Liver (tissue), 9 donors: ENCODE data around the gene HBG2. TPM values are rescaled to one million over a fixed set of nuclear protein-coding genes. Genes with fewer than 3 reads are reported as not detected.

ENCODE experiments used
- DNase-seq: peaks from one replicate; pipeline ENCODE4 v3.0.0-alpha.2; 2017; ENCODE audit warnings: low spot score
- H3K27ac ChIP-seq, 2 donors: one replicate each; pipeline ENCODE4 v1.7.0; 2013; ENCODE audit warnings: inconsistent platforms in 2 of 2, low read length in 2 of 2, control low read depth in 1 of 2, low read depth in 1 of 2, mild to moderate bottlenecking in 1 of 2
- H3K27me3 ChIP-seq, 4 donors: one replicate each; pipeline versions ENCODE4 v1.6.1 to v1.7.0; 2013; ENCODE audit warnings: low read length in 3 of 4, inconsistent platforms in 1 of 4, mild to moderate bottlenecking in 1 of 4, moderate library complexity in 1 of 4; ENCODE audit not compliant: control insufficient read depth in 4 of 4, insufficient read depth in 4 of 4
- H3K36me3 ChIP-seq, 4 donors: one replicate each; pipeline versions ENCODE4 v1.6.1 to v1.7.0; 2013; ENCODE audit warnings: low read length in 3 of 4, mild to moderate bottlenecking in 3 of 4, low read depth in 1 of 4, moderate library complexity in 1 of 4; ENCODE audit not compliant: control insufficient read depth in 4 of 4, insufficient read depth in 3 of 4
- H3K4me1 ChIP-seq, 4 donors: one replicate each; pipeline versions ENCODE4 v1.6.1 to v1.7.0; 2013; ENCODE audit warnings: low read length in 3 of 4, mild to moderate bottlenecking in 3 of 4, moderate library complexity in 1 of 4; ENCODE audit not compliant: control insufficient read depth in 4 of 4, insufficient read depth in 4 of 4
- H3K4me3 ChIP-seq, 3 donors: one replicate each; pipeline versions ENCODE4 v1.6.1 to v1.7.0; 2013; ENCODE audit warnings: low read length in 3 of 3, control low read depth in 1 of 3, low read depth in 1 of 3, mild to moderate bottlenecking in 1 of 3
- H3K9ac ChIP-seq, 2 donors: one replicate each; pipeline ENCODE4 v1.7.0; 2013; ENCODE audit warnings: low read length in 2 of 2, mild to moderate bottlenecking in 2 of 2, moderate library complexity in 2 of 2, control low read depth in 1 of 2, low read depth in 1 of 2
- H3K9me3 ChIP-seq, 4 donors: one replicate each; pipeline versions ENCODE4 v1.6.1 to v1.7.0; 2013; ENCODE audit warnings: low read length in 3 of 4; ENCODE audit not compliant: control insufficient read depth in 4 of 4
- EGR1 ChIP-seq, 2 donors: IDR thresholded peaks; 2 replicates each; pipeline ENCODE4 v1.6.1; 2016 to 2018; ENCODE audit warnings: antibody characterized with exemption in 2 of 2, low read depth in 2 of 2
- FOXA1 ChIP-seq: IDR thresholded peaks from 2 replicates; pipeline ENCODE4 v1.6.1; 2016; ENCODE audit warnings: antibody characterized with exemption
- FOXA2 ChIP-seq: IDR thresholded peaks from 2 replicates; pipeline ENCODE4 v1.6.1; 2016; ENCODE audit warnings: antibody characterized with exemption
- GABPA ChIP-seq, 2 donors: IDR thresholded peaks in 1 of 2; conservative IDR thresholded peaks in 1 of 2; 2 replicates each; pipeline ENCODE4 v1.6.1; 2016; ENCODE audit warnings: antibody characterized with exemption in 2 of 2, mild to moderate bottlenecking in 1 of 2, moderate library complexity in 1 of 2
- HNF4A ChIP-seq, 2 donors: conservative IDR thresholded peaks; 2 replicates each; pipeline ENCODE4 v1.6.1; 2016; ENCODE audit warnings: antibody characterized with exemption in 2 of 2, mild to moderate bottlenecking in 2 of 2
- HNF4G ChIP-seq: IDR thresholded peaks from 2 replicates; pipeline ENCODE4 v1.6.1; 2016; ENCODE audit warnings: antibody characterized with exemption
- JUND ChIP-seq, 2 donors: IDR thresholded peaks; 2 replicates each; pipeline ENCODE4 v1.6.1; 2016; ENCODE audit warnings: antibody characterized with exemption in 2 of 2
- NR2F2 ChIP-seq: IDR thresholded peaks from 2 replicates; pipeline ENCODE4 v1.6.1; 2016; ENCODE audit warnings: antibody characterized with exemption
- RAD21 ChIP-seq, 2 donors: IDR thresholded peaks; 2 replicates each; pipeline ENCODE4 v1.6.1; 2016; ENCODE audit warnings: antibody characterized with exemption in 2 of 2, mild to moderate bottlenecking in 2 of 2
- SP1 ChIP-seq: IDR thresholded peaks from 2 replicates; pipeline ENCODE4 v1.6.1; 2018; ENCODE audit warnings: antibody characterized with exemption, mild to moderate bottlenecking
- TAF1 ChIP-seq: conservative IDR thresholded peaks from 2 replicates; pipeline ENCODE4 v1.6.1; 2016; ENCODE audit warnings: antibody characterized with exemption, mild to moderate bottlenecking
- YY1 ChIP-seq: IDR thresholded peaks from 2 replicates; pipeline ENCODE4 v1.6.1; 2016; ENCODE audit warnings: antibody characterized with exemption, mild to moderate bottlenecking
- WGBS: extraction: QIAGEN DNeasy Blood & Tissue Kit; methylation state at CpG from one replicate; pipeline ENCODE4 v1.1.7; 2013; 5-methylcytosine and 5-hydroxymethylcytosine counted together
- polyA plus RNA-seq, 2 donors: library from polyadenylated mRNA; stranded (reverse) in 1 of 2; unstranded in 1 of 2; fragments of 200-250 nt in 1 of 2; fragments of >200 nt in 1 of 2; fragmentation: Nextera tagmentation in 1 of 2; extraction: Ambion mirVana in 1 of 2; gene quantifications; one replicate each; pipeline versions ENCODE4 v1.2.1 to v1.2.3, GENCODE V29; 2013 to 2015
- total RNA-seq, 2 donors: library from RNA; depleted of rRNA; stranded (reverse); fragments of >200 nt; gene quantifications; one replicate each; pipeline ENCODE4 v1.2.3, GENCODE V29; 2014
- TF ChIP-seq, protein P1 (sequence below): IDR thresholded peaks from 2 replicates; pipeline ENCODE4 v1.6.1; 2016; ENCODE audit warnings: antibody characterized with exemption
- TF ChIP-seq, protein P2 (sequence below): IDR thresholded peaks from 2 replicates; pipeline ENCODE4 v1.6.1; 2016; ENCODE audit warnings: antibody characterized with exemption
- TF ChIP-seq, protein P3 (sequence below): fragments of 150-350 bp; IDR thresholded peaks from 2 replicates; pipeline ENCODE4 v1.5.1; 2017; ENCODE audit warnings: improper control_type of control experiment, low read depth, low read length; ENCODE audit not compliant: missing input control
- TF ChIP-seq, protein P4 (sequence below): IDR thresholded peaks from 2 replicates; pipeline ENCODE4 v1.6.1; 2016; ENCODE audit warnings: antibody characterized with exemption, mild to moderate bottlenecking
- TF ChIP-seq, protein P5 (sequence below): IDR thresholded peaks from 2 replicates; pipeline ENCODE4 v1.6.1; 2016; ENCODE audit warnings: antibody characterized with exemption
- donor health status: healthy.
- donor health status: healthy.
- donor health status: healthy.
- donor health status: healthy.
- donor health status: healthy.

HBG2 gene
- total and polyA plus RNA-seq, 4 donors = 0.71 to 55,632 TPM; not detected in 2

DNA sequence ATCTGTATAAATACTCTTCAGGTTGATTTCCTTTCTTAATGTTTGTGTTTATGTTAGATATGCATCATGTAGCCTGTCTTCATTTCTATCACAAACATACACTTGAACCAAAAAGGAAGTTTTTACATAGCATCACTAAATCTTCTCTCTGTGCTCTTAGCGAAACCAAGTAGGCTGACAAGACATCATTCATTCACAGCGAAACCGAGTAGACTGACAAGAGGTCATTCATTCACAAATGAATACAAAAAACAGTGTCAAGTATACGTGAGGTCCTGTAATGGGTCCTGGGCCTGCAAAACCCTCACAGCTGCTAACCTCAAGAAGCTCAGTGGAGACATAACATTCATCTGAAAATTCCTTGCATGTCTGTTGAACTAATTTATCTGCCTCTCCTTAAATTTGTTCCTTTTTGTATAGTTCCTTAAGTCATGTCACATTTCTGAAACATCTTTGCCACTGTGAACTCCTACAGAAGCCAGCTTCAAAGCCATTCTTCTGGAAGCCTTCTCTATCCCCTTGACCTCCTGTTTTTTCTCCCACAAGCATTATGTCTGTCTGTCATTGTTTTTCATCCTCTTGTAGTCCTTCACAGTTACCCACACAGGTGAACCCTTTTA, 25.0 kb upstream of the HBG2 start:
- Histone ChIP-seq H3K27ac (no peak overlapping the region), H3K4me3 (no peak overlapping the region), H3K4me1 (no peaks in the 10 kb centered on the region), H3K27me3 (no peaks in the 10 kb centered on the region), H3K9me3 (no peaks in the 10 kb centered on the region), H3K36me3 (no peaks in the 10 kb centered on the region), H3K9ac (no peak overlapping the region)
- TF ChIP-seq FOXA1 (no peak), FOXA2 (no peak), TAF1 (no peak), RAD21 (IDR thresholded peaks at IDR 0.05) (no peak)
- TF ChIP-seq, protein P1, sequence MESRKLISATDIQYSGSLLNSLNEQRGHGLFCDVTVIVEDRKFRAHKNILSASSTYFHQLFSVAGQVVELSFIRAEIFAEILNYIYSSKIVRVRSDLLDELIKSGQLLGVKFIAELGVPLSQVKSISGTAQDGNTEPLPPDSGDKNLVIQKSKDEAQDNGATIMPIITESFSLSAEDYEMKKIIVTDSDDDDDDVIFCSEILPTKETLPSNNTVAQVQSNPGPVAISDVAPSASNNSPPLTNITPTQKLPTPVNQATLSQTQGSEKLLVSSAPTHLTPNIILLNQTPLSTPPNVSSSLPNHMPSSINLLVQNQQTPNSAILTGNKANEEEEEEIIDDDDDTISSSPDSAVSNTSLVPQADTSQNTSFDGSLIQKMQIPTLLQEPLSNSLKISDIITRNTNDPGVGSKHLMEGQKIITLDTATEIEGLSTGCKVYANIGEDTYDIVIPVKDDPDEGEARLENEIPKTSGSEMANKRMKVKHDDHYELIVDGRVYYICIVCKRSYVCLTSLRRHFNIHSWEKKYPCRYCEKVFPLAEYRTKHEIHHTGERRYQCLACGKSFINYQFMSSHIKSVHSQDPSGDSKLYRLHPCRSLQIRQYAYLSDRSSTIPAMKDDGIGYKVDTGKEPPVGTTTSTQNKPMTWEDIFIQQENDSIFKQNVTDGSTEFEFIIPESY = no peak
- no peak for DNase-seq
- 85% methylated on average over 4 of the region's 4 CpGs for WGBS

DNA sequence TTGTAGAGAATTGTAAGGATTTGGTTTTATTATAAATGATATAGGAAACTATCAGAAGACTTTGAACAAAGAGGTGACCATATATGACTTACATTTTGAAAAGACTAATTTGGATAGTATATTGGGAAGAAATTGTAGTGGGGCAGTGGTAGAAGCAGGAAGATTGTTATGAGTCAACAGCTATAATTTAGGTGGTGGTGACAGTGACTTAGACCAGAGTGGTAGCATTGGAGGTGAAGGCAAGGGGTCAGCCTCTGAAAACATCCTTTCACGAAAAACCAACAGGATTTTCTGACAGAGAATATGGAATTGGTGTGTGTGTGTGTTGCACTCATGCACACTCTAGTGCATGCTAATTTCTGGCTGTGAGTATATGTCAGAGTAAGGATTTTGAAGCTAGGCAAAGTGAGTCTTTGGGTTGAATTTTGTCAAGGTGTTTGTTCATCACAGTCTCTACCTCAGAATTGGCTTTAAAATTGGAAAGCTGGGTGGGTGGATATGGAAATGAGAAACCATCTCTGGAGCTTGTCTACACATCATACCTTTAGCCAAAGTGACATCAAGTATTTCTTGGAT, 23.3 kb upstream of the HBG2 start:
- WGBS = 74% methylated on average over 1 of the region's 1 CpG
- no peak for TF ChIP-seq RAD21 (IDR thresholded peaks at IDR 0.05)
- TF ChIP-seq EGR1 (IDR thresholded peaks at IDR 0.05; ENCODE audit: low read depth in 2 of 2) = no peak
- TF ChIP-seq, protein P2, sequence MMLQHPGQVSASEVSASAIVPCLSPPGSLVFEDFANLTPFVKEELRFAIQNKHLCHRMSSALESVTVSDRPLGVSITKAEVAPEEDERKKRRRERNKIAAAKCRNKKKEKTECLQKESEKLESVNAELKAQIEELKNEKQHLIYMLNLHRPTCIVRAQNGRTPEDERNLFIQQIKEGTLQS = no peak
- no peak for TF ChIP-seq GABPA (IDR thresholded peaks at IDR 0.05 in 1 of 2, conservative IDR thresholded peaks at IDR 0.05 in 1 of 2)
- no peak for TF ChIP-seq TAF1
- TF ChIP-seq, protein P3, sequence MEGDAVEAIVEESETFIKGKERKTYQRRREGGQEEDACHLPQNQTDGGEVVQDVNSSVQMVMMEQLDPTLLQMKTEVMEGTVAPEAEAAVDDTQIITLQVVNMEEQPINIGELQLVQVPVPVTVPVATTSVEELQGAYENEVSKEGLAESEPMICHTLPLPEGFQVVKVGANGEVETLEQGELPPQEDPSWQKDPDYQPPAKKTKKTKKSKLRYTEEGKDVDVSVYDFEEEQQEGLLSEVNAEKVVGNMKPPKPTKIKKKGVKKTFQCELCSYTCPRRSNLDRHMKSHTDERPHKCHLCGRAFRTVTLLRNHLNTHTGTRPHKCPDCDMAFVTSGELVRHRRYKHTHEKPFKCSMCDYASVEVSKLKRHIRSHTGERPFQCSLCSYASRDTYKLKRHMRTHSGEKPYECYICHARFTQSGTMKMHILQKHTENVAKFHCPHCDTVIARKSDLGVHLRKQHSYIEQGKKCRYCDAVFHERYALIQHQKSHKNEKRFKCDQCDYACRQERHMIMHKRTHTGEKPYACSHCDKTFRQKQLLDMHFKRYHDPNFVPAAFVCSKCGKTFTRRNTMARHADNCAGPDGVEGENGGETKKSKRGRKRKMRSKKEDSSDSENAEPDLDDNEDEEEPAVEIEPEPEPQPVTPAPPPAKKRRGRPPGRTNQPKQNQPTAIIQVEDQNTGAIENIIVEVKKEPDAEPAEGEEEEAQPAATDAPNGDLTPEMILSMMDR = no peak
- TF ChIP-seq JUND (IDR thresholded peaks at IDR 0.05) = no peak
- TF ChIP-seq HNF4G = no peak
- TF ChIP-seq SP1 = no peak
- TF ChIP-seq YY1 = no peak
- no peak for TF ChIP-seq NR2F2
- TF ChIP-seq, protein P4, sequence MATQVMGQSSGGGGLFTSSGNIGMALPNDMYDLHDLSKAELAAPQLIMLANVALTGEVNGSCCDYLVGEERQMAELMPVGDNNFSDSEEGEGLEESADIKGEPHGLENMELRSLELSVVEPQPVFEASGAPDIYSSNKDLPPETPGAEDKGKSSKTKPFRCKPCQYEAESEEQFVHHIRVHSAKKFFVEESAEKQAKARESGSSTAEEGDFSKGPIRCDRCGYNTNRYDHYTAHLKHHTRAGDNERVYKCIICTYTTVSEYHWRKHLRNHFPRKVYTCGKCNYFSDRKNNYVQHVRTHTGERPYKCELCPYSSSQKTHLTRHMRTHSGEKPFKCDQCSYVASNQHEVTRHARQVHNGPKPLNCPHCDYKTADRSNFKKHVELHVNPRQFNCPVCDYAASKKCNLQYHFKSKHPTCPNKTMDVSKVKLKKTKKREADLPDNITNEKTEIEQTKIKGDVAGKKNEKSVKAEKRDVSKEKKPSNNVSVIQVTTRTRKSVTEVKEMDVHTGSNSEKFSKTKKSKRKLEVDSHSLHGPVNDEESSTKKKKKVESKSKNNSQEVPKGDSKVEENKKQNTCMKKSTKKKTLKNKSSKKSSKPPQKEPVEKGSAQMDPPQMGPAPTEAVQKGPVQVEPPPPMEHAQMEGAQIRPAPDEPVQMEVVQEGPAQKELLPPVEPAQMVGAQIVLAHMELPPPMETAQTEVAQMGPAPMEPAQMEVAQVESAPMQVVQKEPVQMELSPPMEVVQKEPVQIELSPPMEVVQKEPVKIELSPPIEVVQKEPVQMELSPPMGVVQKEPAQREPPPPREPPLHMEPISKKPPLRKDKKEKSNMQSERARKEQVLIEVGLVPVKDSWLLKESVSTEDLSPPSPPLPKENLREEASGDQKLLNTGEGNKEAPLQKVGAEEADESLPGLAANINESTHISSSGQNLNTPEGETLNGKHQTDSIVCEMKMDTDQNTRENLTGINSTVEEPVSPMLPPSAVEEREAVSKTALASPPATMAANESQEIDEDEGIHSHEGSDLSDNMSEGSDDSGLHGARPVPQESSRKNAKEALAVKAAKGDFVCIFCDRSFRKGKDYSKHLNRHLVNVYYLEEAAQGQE = no peak
- TF ChIP-seq, protein P5, sequence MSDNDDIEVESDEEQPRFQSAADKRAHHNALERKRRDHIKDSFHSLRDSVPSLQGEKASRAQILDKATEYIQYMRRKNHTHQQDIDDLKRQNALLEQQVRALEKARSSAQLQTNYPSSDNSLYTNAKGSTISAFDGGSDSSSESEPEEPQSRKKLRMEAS = no peak
- no peak for TF ChIP-seq HNF4A (conservative IDR thresholded peaks at IDR 0.05)
- no peak for TF ChIP-seq FOXA1
- TF ChIP-seq, protein P1 = no peak
- no peak for TF ChIP-seq FOXA2
- peaks cover 0 to 3% (median 0%) of the 10 kb centered on the region in 4 donors for H3K27me3 ChIP-seq

More for the DNA sequence above, 23.3 kb upstream of the HBG2 start:
- no peak for DNase-seq
- Histone ChIP-seq H3K9me3 (no peaks in the 10 kb centered on the region), H3K27ac (no peak overlapping the region), H3K4me1 (no peaks in the 10 kb centered on the region), H3K4me3 (no peak overlapping the region), H3K36me3 (no peaks in the 10 kb centered on the region), H3K9ac (no peak overlapping the region)
